ENCODE data around the gene DOK3. TPM values are rescaled to one million over a fixed set of nuclear protein-coding genes. Genes with fewer than 3 reads are reported as not detected.

The DOK3 gene
- total and polyA plus RNA-seq, 2 of the 13 experiments (the other 11 are each of a cell fraction or from before 2014, with no cell fraction given), result 1.4 to 1.5 TPM

GRCh38 chr5:177516601-177517568 lies 7.3 kb upstream of the DOK3 start, which contains the start of gene DDX41 (continued):
- TF ChIP-seq ZBTB2 (CRISPR knock-in tag; IDR thresholded peaks at IDR 0.05; ENCODE audit: low read depth), result peak; percentile 94
- peak; percentile 38; the same call in 1 of the 2 replicates for TF ChIP-seq SAFB2 (CRISPR knock-in tag; IDR thresholded peaks at IDR 0.05; ENCODE audit: borderline replicate concordance, low read depth)
- TF ChIP-seq SRY (CRISPR knock-in tag; IDR thresholded peaks at IDR 0.05), result peak; percentile 83
- TF ChIP-seq ZNF18 (CRISPR knock-in tag; IDR thresholded peaks at IDR 0.05; ENCODE audit: insufficient replicate concordance), result no peak
- TF ChIP-seq ZNF616 (CRISPR knock-in tag; IDR thresholded peaks at IDR 0.05; ENCODE audit: low read depth), result peak; percentile 27; the same call in 1 of the 2 replicates
- no peak for TF ChIP-seq CCAR2 (optimal IDR thresholded peaks at IDR 0.05; ENCODE audit: low read depth, low read length)
- no peak for TF ChIP-seq ELK4 (CRISPR knock-in tag; IDR thresholded peaks at IDR 0.05; ENCODE audit: borderline replicate concordance)
- TF ChIP-seq SALL1 (CRISPR knock-in tag; IDR thresholded peaks at IDR 0.05), result peak; percentile 93
- TF ChIP-seq JUNB (CRISPR knock-in tag; IDR thresholded peaks at IDR 0.05; ENCODE audit: borderline replicate concordance), result peak; percentile 61; the same call in 1 of the 2 replicates
- TF ChIP-seq ZNF713 (CRISPR knock-in tag; IDR thresholded peaks at IDR 0.05), result peak; percentile 95; the same call in 1 of the 2 replicates
- TF ChIP-seq ZNF160 (CRISPR knock-in tag; IDR thresholded peaks at IDR 0.05), result 0 out of 2 replicates have a peak, but pooled peaks have one; percentile 51
- TF ChIP-seq ZNF788 (CRISPR knock-in tag; IDR thresholded peaks at IDR 0.05; ENCODE audit: borderline replicate concordance), result peak; percentile 98
- no peak for TF ChIP-seq ZNF446 (CRISPR knock-in tag; IDR thresholded peaks at IDR 0.05)
- TF ChIP-seq ZBTB14 (CRISPR knock-in tag; IDR thresholded peaks at IDR 0.05), result no peak
- TF ChIP-seq ZBTB39 (CRISPR knock-in tag; IDR thresholded peaks at IDR 0.05), result no peak
- no peak for TF ChIP-seq CENPT (CRISPR knock-in tag; IDR thresholded peaks at IDR 0.05; ENCODE audit: low read depth)
- peak in 1 of 2 experiments; percentile 48; a peak in 1 of 4 replicates for TF ChIP-seq POLR2A (IDR thresholded peaks at IDR 0.05; ENCODE audit: insufficient read depth in 1 of 2, low read depth in 2 of 2, low read length in 2 of 2)
- peak; percentile 71; the same call in 1 of the 2 replicates for TF ChIP-seq ZNF747 (CRISPR knock-in tag; IDR thresholded peaks at IDR 0.05; ENCODE audit: borderline replicate concordance)
- TF ChIP-seq HMG20B (CRISPR knock-in tag; conservative IDR thresholded peaks at IDR 0.05), result 0 out of 2 replicates have a peak, but pooled peaks have one; percentile 9
